Uterus (tissue), 2 donors: ENCODE results near the gene MYOD1.

Experiments
- CTCF ChIP-seq, 4 experiments: fragments of 200-600 bp in 2 of 4; fragments of 450-650 bp in 2 of 4; sonication (generic) in 2 of 4; IDR thresholded peaks; one replicate each; pipeline ENCODE4 v1.5.1; 2016 to 2019; ENCODE audit warnings: antibody characterized with exemption in 4 of 4, mild to moderate bottlenecking in 2 of 4, moderate library complexity in 1 of 4
- POLR2A ChIP-seq, 2 donors: fragments of 450-650 bp; IDR thresholded peaks; one replicate each; pipeline ENCODE4 v1.6.1; 2016; ENCODE audit warnings: antibody characterized with exemption in 2 of 2, mild to moderate bottlenecking in 1 of 2, moderate library complexity in 1 of 2

DNA sequence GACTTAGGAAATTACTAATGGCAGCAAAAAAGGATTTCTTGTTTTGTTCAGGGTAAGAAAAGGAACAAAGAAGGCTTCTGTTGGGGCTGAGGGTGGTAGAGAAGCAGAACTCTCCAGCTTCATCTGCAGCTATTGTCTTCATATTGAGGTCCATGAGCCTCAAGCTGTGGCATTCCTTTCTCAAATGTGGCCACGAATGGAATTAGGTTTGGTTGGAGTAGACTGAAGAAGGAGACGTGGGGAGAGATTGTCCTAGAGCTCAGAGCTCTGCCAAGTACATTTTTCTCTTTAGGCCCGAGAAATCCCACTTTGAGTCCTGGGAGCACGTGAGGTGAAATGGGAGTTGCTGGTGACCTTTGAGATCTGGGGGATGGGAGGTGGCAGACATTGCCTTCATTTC is 25.8 kb upstream of the MYOD1 start:
- TF ChIP-seq CTCF (IDR thresholded peaks at IDR 0.05) (no peak), POLR2A (IDR thresholded peaks at IDR 0.05) (no peak)
